ENCODE data around the gene CNPY3. TPM values are rescaled to one million over a fixed set of nuclear protein-coding genes. Genes with fewer than 3 reads are reported as not detected.

Gene CNPY3
- total and polyA plus RNA-seq, 10 donors: 82.2 to 115 (median 106) TPM

DNA sequence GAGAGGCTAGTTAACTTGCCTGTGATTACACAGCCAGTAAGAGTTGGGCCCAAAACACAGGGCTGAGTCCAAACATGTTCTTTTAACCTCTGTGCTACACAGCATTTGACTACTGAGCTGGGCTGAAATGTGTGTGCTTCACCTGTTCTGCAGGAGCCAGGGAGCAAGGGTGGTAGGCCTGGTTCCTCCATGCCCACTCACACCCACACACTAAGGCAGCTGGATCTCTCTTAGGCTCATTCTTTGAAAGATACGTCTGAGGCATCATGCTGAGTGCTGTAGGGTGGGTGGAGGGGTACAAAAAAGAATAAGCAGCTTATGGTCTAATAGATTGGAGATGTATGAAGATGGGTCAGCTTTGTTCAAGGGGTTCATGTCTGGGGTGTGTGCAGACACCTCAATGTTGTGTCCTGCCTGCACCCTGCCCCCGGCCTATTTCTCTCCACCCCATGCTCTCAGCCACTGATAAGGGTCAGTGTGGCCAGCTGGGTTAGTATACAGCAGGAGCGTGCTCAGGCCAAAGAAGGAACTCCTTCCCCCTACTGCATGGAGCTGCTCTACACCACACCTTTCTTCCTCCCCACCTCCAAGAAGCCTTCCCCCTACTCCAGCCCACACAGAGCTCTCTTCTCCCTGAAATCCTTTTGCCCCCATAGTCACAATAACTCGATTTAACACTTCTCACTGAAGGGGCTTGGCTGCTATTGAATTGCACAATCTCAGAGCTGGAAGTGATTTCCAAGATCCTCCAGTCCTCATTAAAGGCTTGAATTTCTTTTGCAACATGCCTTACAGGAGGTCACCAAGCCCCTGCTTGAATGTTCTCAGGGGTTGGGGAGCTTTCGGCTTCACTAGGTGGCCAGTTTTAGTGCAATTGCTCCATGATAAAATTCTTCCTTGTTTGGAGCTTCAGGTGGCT is 58.5 kb downstream of the CNPY3 start:
- Histone ChIP-seq H3K27ac (no peak overlapping the region), H3K9me3 (no peaks in the 10 kb centered on the region), H3K4me3 (no peak overlapping the region), H3K36me3 (peaks cover 0 to 44% (median 11%) of the 10 kb centered on the region in 6 donors), H3K27me3 (replicated peaks in 1 of 7) (no peaks in the 10 kb centered on the region), H3K4me1 (peaks cover 26 to 56% (median 40%) of the 10 kb centered on the region in 6 donors)
- no peak for TF ChIP-seq CTCF (IDR thresholded peaks at IDR 0.05 in 8 of 11, conservative IDR thresholded peaks at IDR 0.05 in 3 of 11)
- TF ChIP-seq POLR2AphosphoS5 (IDR thresholded peaks at IDR 0.05): no peak
- no peak for TF ChIP-seq POLR2A (IDR thresholded peaks at IDR 0.05)
- 75 to 92% (median 91%) methylated on average over 5 of the region's 5 CpGs for WGBS, 5 donors
- no peak for DNase-seq
- intact Hi-C loops (cut with DNase I; ENCODE audit: low total_unique reads): no loop called here

DNA sequence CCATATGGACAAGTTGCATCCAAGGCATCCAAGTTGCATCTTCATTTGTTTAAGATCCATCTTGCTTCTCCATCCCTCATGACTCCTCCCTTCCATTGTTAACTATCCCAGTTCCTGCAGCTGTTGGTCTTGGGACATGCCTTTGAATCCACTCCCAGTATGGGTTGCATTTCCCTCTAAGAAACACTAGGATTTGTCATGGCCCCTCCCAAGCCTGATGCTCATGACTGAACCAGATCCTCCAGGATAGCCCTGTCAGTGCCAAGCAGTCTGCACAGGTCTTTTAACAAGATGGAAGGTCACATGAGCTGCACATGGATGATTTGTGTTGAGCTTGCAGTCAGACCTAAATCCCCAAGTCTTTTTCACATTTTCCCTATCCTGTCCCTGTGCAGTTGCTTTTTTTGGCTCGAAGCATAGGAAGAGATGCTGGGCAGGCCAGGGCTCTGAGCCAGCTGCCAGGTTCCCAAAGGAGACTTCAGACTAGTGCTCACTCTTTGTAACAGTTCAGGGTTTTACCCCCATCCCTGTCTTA is 59.3 kb downstream of the CNPY3 start:
- H3K4me1 ChIP-seq: peaks cover 22 to 48% (median 36%) of the 10 kb centered on the region in 6 donors
- 61 to 100% (median 80%) methylated on average over 1 of the region's 1 CpG for WGBS, 5 donors
- peaks cover 0 to 45% (median 11%) of the 10 kb centered on the region in 6 donors for H3K36me3 ChIP-seq
- DNase-seq: no peak
- TF ChIP-seq CTCF (IDR thresholded peaks at IDR 0.05 in 8 of 11, conservative IDR thresholded peaks at IDR 0.05 in 3 of 11) (no peak), POLR2AphosphoS5 (IDR thresholded peaks at IDR 0.05) (no peak), POLR2A (IDR thresholded peaks at IDR 0.05) (no peak)
- H3K4me3 ChIP-seq: no peak overlapping the region
- intact Hi-C loops (cut with DNase I; ENCODE audit: low total_unique reads): no loop called here
- no peaks in the 10 kb centered on the region for H3K27me3 ChIP-seq (replicated peaks in 1 of 7)
- H3K27ac ChIP-seq: no peak overlapping the region
- no peaks in the 10 kb centered on the region for H3K9me3 ChIP-seq

Other genes starting within 250 kb of the CNPY3 start
- gene PRPH2, start 206.9 kb upstream of the CNPY3 start, total RNA-seq: 1 to 10 TPM in 4 of 7 donors, under 1 TPM in 3; 0.59 to 1.8 (median 1.3) TPM
- gene PRPH2, start 206.9 kb upstream of the CNPY3 start, polyA plus RNA-seq: under 1 TPM; 0.27 to 0.67 (median 0.48) TPM
- gene TBCC, start 183.4 kb upstream of the CNPY3 start, total RNA-seq: 10 to 100 TPM; 22.2 to 63.3 (median 25.6) TPM
- gene TBCC, start 183.4 kb upstream of the CNPY3 start, polyA plus RNA-seq: 10 to 100 TPM; 51.7 to 63.2 (median 56.0) TPM
- 10 to 100 TPM; 20.0 to 27.5 (median 25.3) TPM for gene BICRAL, start 147.4 kb upstream of the CNPY3 start, total RNA-seq
- gene BICRAL, start 147.4 kb upstream of the CNPY3 start, polyA plus RNA-seq: 1 to 10 TPM; 3.4 to 4.8 (median 3.4) TPM
- 10 to 100 TPM; 63.4 to 92.4 (median 73.0) TPM for gene RPL7L1, start 49.9 kb upstream of the CNPY3 start, total RNA-seq
- 10 to 100 TPM; 27.6 to 63.0 (median 33.3) TPM for gene RPL7L1, start 49.9 kb upstream of the CNPY3 start, polyA plus RNA-seq
- 10 to 100 TPM in 1 of 7 donors, 1 to 10 TPM in 6; 3.2 to 15.5 (median 6.4) TPM for gene PTCRA, start 13.4 kb upstream of the CNPY3 start, total RNA-seq
- gene PTCRA, start 13.4 kb upstream of the CNPY3 start, polyA plus RNA-seq: 1 to 10 TPM; 1.1 to 2.9 (median 2.1) TPM
- gene GNMT, start 31.3 kb downstream of the CNPY3 start, total RNA-seq: 1 to 10 TPM in 6 of 7 donors, under 1 TPM in 1; 0.68 to 3.0 (median 2.0) TPM
- 1 to 10 TPM; 1.2 to 2.3 (median 1.4) TPM for gene GNMT, start 31.3 kb downstream of the CNPY3 start, polyA plus RNA-seq
- 10 to 100 TPM; 11.1 to 24.3 (median 19.8) TPM for gene PEX6, start 49.7 kb downstream of the CNPY3 start, total RNA-seq
- 10 to 100 TPM; 12.7 to 25.5 (median 16.8) TPM for gene PEX6, start 49.7 kb downstream of the CNPY3 start, polyA plus RNA-seq
- gene PPP2R5D, start 55.1 kb downstream of the CNPY3 start, total RNA-seq: 10 to 100 TPM; 23.6 to 40.2 (median 27.7) TPM
- 10 to 100 TPM; 15.3 to 18.1 (median 15.6) TPM for gene PPP2R5D, start 55.1 kb downstream of the CNPY3 start, polyA plus RNA-seq
- gene MEA1, start 84.5 kb downstream of the CNPY3 start, total RNA-seq: 10 to 100 TPM; 33.3 to 51.4 (median 39.4) TPM
- 10 to 100 TPM; 79.2 to 89.4 (median 88.9) TPM for gene MEA1, start 84.5 kb downstream of the CNPY3 start, polyA plus RNA-seq
- gene KLHDC3, start 84.8 kb downstream of the CNPY3 start, total RNA-seq: 10 to 100 TPM; 37.3 to 89.2 (median 68.7) TPM
- 10 to 100 TPM; 53.0 to 83.2 (median 54.8) TPM for gene KLHDC3, start 84.8 kb downstream of the CNPY3 start, polyA plus RNA-seq
- gene RRP36, start 92.1 kb downstream of the CNPY3 start, total RNA-seq: 10 to 100 TPM; 34.9 to 63.4 (median 43.8) TPM
- gene RRP36, start 92.1 kb downstream of the CNPY3 start, polyA plus RNA-seq: 10 to 100 TPM; 32.0 to 39.5 (median 32.3) TPM
- gene CUL7, start 124.4 kb downstream of the CNPY3 start, total RNA-seq: 10 to 100 TPM; 11.8 to 23.1 (median 13.7) TPM
- gene CUL7, start 124.4 kb downstream of the CNPY3 start, polyA plus RNA-seq: 1 to 10 TPM; 3.6 to 7.7 (median 4.9) TPM
- 10 to 100 TPM; 11.0 to 43.4 (median 31.0) TPM for gene MRPL2, start 130.0 kb downstream of the CNPY3 start, total RNA-seq
- gene MRPL2, start 130.0 kb downstream of the CNPY3 start, polyA plus RNA-seq: 10 to 100 TPM; 47.9 to 53.9 (median 52.7) TPM
- 10 to 100 TPM; 19.6 to 27.0 (median 21.5) TPM for gene KLC4, start 130.2 kb downstream of the CNPY3 start, total RNA-seq
- 10 to 100 TPM; 13.2 to 20.0 (median 19.2) TPM for gene KLC4, start 130.2 kb downstream of the CNPY3 start, polyA plus RNA-seq
- 10 to 100 TPM; 20.4 to 66.4 (median 35.1) TPM for gene PTK7, start 146.8 kb downstream of the CNPY3 start, total RNA-seq
- gene PTK7, start 146.8 kb downstream of the CNPY3 start, polyA plus RNA-seq: 10 to 100 TPM in 1 of 3 donors, 1 to 10 TPM in 2; 6.0 to 13.0 (median 8.7) TPM
- 10 to 100 TPM; 23.5 to 45.6 (median 29.6) TPM for gene SRF, start 241.8 kb downstream of the CNPY3 start, total RNA-seq
- 10 to 100 TPM; 11.6 to 25.3 (median 14.3) TPM for gene SRF, start 241.8 kb downstream of the CNPY3 start, polyA plus RNA-seq

Data from spleen (tissue), 11 donors.